ENCODE data around the gene PRKAR1B. TPM values are rescaled to one million over a fixed set of nuclear protein-coding genes. Genes with fewer than 3 reads are reported as not detected.
A peak's percentile ranks its signal among the peaks of the same experiment; 100 is the strongest.

PRKAR1B gene
- total and polyA plus RNA-seq, 9 donors: 14.3 to 49.0 (median 34.0) TPM

- H3K36me3 ChIP-seq: no peaks in the 10 kb centered on the region
- TF ChIP-seq POLR2A (IDR thresholded peaks at IDR 0.05) (no peak), EP300 (IDR thresholded peaks at IDR 0.05) (no peak)
- TF ChIP-seq, protein P1, sequence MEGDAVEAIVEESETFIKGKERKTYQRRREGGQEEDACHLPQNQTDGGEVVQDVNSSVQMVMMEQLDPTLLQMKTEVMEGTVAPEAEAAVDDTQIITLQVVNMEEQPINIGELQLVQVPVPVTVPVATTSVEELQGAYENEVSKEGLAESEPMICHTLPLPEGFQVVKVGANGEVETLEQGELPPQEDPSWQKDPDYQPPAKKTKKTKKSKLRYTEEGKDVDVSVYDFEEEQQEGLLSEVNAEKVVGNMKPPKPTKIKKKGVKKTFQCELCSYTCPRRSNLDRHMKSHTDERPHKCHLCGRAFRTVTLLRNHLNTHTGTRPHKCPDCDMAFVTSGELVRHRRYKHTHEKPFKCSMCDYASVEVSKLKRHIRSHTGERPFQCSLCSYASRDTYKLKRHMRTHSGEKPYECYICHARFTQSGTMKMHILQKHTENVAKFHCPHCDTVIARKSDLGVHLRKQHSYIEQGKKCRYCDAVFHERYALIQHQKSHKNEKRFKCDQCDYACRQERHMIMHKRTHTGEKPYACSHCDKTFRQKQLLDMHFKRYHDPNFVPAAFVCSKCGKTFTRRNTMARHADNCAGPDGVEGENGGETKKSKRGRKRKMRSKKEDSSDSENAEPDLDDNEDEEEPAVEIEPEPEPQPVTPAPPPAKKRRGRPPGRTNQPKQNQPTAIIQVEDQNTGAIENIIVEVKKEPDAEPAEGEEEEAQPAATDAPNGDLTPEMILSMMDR (IDR thresholded peaks at IDR 0.05): no peak
- DNase-seq: peak in 1 of 5 donors; percentile 41
- no peaks in the 10 kb centered on the region for H3K27me3 ChIP-seq
- H3K9me3 ChIP-seq: no peaks in the 10 kb centered on the region
- no peak overlapping the region for H3K27ac ChIP-seq
- intact Hi-C loops (cut with DNase I): no loop called here
- 91 to 93% (median 93%) methylated on average over 39 to 40 of the region's 40 CpGs for WGBS, 3 donors
- no peak overlapping the region for H3K4me3 ChIP-seq
- peaks cover 6% of the 10 kb centered on the region for H3K4me1 ChIP-seq (ENCODE audit: insufficient read depth)
Measured at GRCh38 chr7:676246-676971, 50.7 kb downstream of the PRKAR1B start.

DNA sequence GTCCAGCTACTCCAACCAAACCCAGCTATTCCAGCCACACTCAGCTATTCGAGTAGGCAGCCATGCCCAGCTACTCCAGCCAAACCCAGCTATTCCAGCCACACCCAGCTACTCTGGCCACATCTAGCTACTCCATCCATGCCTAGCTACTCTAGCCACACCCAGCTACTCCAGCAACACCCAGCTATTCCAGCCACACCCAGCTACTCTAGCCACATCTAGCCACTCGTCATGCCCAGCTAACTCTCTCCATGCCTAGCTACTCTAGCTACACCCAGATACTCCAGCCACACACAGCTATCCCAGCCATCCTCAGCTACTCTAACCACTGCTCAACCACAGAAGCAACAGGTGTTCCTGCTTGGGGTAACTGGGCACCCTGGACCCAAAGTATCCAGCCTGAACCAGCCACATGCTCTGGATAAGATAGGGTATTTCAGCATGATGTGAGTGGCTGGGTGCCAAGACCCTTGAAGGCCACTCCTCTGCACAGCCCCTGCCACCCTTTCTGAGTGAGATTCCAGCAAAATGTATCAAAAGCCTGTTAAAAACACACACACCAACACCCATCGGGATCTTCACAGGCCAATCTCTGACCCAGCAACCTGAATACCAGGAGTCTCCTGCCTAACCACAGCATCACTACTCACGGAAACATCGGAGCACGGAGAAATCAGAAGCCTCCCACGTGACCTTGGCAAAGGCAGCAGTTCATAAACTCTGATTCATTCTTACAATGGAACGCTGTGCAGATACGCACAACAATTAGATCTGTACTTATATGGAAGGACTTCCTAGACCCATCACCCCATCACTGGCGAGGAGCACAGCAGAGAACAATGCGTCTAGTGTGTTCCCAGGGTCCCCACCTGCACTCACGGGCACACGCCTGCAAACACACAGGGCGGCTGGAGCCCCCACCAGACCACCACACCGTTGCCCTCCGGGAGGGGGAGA lies 52.3 kb downstream of the PRKAR1B start:
- Histone ChIP-seq H3K4me1 (ENCODE audit: insufficient read depth) (peaks cover 6% of the 10 kb centered on the region), H3K9me3 (no peaks in the 10 kb centered on the region), H3K27ac (peak overlapping the region; percentile 7 to 72), H3K4me3 (no peak overlapping the region), H3K36me3 (no peaks in the 10 kb centered on the region), H3K27me3 (no peaks in the 10 kb centered on the region)
- DNase-seq: peak; percentile 74 to 82 (median 80)
- intact Hi-C loops (cut with DNase I): no loop called here
- WGBS, 3 donors: 28 to 49% (median 35%) methylated on average over 16 of the region's 16 CpGs
- TF ChIP-seq, protein P1 (IDR thresholded peaks at IDR 0.05): no peak
- no peak for TF ChIP-seq EP300 (IDR thresholded peaks at IDR 0.05)
- no peak for TF ChIP-seq POLR2A (IDR thresholded peaks at IDR 0.05)

DNA sequence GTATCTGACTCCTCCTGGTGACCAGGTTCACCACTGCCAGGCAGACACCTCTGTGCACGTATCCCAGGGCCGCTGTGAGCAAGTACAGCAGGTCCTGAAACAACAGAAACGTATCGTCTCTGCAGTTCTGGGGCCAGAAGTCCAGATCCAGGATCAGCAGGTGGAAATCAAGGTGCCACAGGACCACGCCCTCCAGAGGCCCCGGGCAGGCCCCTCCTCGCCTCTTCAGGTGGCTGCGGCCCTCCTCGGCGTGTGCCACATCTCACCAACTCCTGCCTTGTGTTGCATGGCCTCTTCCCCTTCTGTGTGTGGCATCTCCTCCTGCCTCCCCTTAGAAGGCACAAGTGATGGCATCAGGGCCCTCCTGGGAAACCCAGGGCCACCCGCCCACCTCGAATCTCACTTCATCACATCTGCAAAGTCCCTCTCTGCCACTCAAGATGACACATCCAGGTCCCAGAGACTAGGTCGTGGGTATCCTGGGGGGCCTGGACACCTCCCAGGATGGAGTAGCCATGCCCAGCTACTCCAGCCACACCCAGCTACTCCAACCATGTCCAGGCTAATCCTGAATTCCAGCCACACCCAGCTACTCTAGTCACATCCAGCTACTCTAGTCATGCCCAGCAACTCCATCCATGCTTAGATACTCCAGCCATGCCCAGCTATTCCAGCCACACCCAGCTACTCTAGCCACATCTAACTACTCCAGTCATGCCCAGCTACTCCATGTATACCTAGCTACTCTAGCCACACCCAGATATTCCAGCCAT lies 53.2 kb downstream of the PRKAR1B start:
- Histone ChIP-seq H3K4me3 (no peak overlapping the region), H3K36me3 (no peaks in the 10 kb centered on the region), H3K4me1 (ENCODE audit: insufficient read depth) (peaks cover 6% of the 10 kb centered on the region), H3K27me3 (no peaks in the 10 kb centered on the region), H3K27ac (peak overlapping the region; percentile 7 to 72), H3K9me3 (no peaks in the 10 kb centered on the region)
- intact Hi-C loops (cut with DNase I): no loop called here
- DNase-seq: peak in 1 of 5 donors; percentile 36
- 92 to 97% (median 96%) methylated on average over 13 of the region's 13 CpGs for WGBS, 3 donors
- TF ChIP-seq, protein P1 (IDR thresholded peaks at IDR 0.05): no peak
- TF ChIP-seq EP300 (IDR thresholded peaks at IDR 0.05): no peak

- WGBS, 3 donors: 70 to 84% (median 74%) methylated on average over 8 of the region's 8 CpGs
- Histone ChIP-seq H3K4me1 (ENCODE audit: insufficient read depth) (peaks cover 9% of the 10 kb centered on the region), H3K36me3 (no peaks in the 10 kb centered on the region), H3K9me3 (no peaks in the 10 kb centered on the region), H3K4me3 (no peak overlapping the region), H3K27ac (no peak overlapping the region), H3K27me3 (no peaks in the 10 kb centered on the region)
- intact Hi-C loops (cut with DNase I): no loop called here
- TF ChIP-seq, protein P1 (IDR thresholded peaks at IDR 0.05): no peak
- TF ChIP-seq POLR2A (IDR thresholded peaks at IDR 0.05) (no peak), EP300 (IDR thresholded peaks at IDR 0.05) (no peak)
- peak in 1 of 5 donors; percentile 37 for DNase-seq
Measured at GRCh38 chr7:672891-673290, 54.2 kb downstream of the PRKAR1B start.
